Hepatocyte (in vitro differentiated cells): ENCODE data around the gene TP73.

Experiments used
- EZH2 ChIP-seq: fragments of 200-600 bp; sonication (generic); IDR thresholded peaks from 2 replicates; pipeline ENCODE4 v1.6.1; 2016; ENCODE audit warnings: antibody characterized with exemption, mild to moderate bottlenecking, borderline replicate concordance
- EZH2phosphoT487 ChIP-seq: fragments of 200-600 bp; sonication (generic); IDR thresholded peaks from one replicate; pipeline ENCODE4 v1.6.1; 2018; ENCODE audit warnings: antibody characterized with exemption, mild to moderate bottlenecking, low read depth, moderate library complexity; ENCODE audit not compliant: unreplicated experiment, severe bottlenecking
- TF ChIP-seq, protein P1 (sequence below): fragments of 200-600 bp; sonication (generic); IDR thresholded peaks from 2 replicates; pipeline ENCODE4 v1.5.1; 2016; ENCODE audit warnings: antibody characterized with exemption, mild to moderate bottlenecking; ENCODE audit not compliant: poor library complexity

DNA sequence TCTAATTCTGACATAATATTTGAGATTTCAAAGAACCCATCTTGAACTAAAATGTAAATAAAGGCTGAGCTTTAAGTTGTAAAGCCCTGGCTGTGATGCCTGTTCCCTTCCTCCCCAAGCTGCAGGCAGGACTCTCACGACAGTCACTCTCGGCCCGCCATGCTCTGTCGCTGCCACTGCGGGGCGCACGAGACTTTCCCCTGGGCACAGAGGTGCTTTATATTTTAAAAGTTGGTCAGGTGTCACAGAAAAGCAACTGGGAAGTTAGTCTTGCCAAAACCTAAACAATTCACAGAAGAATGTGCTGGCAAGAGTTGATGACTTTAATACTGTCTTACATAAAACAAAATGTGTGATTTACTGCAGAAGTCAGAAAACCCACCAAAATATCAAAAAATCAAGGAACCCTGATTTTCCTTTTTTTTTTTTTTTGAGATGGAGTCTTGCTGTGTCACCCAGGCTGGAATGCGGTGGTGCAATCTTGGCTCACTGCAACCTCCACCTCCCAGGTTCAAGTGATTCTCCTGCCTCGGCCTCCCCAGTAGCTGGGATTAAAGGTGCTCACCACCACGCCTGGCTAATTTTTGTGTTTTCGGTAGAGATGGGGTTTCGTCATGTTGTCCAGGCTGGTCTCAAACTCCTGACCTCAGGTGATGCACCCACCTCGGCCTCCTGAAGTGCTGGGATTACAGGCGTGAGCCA, 133.3 kb downstream of the TP73 start:
- TF ChIP-seq, protein P1, sequence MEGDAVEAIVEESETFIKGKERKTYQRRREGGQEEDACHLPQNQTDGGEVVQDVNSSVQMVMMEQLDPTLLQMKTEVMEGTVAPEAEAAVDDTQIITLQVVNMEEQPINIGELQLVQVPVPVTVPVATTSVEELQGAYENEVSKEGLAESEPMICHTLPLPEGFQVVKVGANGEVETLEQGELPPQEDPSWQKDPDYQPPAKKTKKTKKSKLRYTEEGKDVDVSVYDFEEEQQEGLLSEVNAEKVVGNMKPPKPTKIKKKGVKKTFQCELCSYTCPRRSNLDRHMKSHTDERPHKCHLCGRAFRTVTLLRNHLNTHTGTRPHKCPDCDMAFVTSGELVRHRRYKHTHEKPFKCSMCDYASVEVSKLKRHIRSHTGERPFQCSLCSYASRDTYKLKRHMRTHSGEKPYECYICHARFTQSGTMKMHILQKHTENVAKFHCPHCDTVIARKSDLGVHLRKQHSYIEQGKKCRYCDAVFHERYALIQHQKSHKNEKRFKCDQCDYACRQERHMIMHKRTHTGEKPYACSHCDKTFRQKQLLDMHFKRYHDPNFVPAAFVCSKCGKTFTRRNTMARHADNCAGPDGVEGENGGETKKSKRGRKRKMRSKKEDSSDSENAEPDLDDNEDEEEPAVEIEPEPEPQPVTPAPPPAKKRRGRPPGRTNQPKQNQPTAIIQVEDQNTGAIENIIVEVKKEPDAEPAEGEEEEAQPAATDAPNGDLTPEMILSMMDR: peak; percentile 17
- no peak for TF ChIP-seq EZH2
- TF ChIP-seq EZH2phosphoT487: no peak
